ENCODE data around the gene CNOT10.
"Not testable (repeated sequence)": the region's sequence is repeated elsewhere in the genome, so short reads cannot be mapped to it uniquely, and the experiment has no call there.

CNOT10 gene

GRCh38 chr3:32686713-32687112, 1.7 kb downstream of the CNOT10 start:
- DNase-seq (ENCODE audit: low read depth in 2 of 2), result no peak

- no peak for DNase-seq (ENCODE audit: low read depth in 2 of 2)
Measured at GRCh38 chr3:32691847-32692246, 6.9 kb downstream of the CNOT10 start.

GRCh38 chr3:32696523-32696922, 11.5 kb downstream of the CNOT10 start:
- no peak for DNase-seq (ENCODE audit: low read depth in 2 of 2)

GRCh38 chr3:32698506-32698905, 13.5 kb downstream of the CNOT10 start:
- DNase-seq (ENCODE audit: low read depth in 2 of 2), result no peak

GRCh38 chr3:32699429-32699828, 14.4 kb downstream of the CNOT10 start:
- DNase-seq (ENCODE audit: low read depth in 2 of 2), result no peak

GRCh38 chr3:32700244-32700643, 15.3 kb downstream of the CNOT10 start:
- no peak for DNase-seq (ENCODE audit: low read depth in 2 of 2)

GRCh38 chr3:32703491-32703972, 18.5 kb downstream of the CNOT10 start:
- no peak for DNase-seq (ENCODE audit: low read depth in 2 of 2)

GRCh38 chr3:32705232-32705631, 20.2 kb downstream of the CNOT10 start:
- no peak for DNase-seq (ENCODE audit: low read depth in 2 of 2)

GRCh38 chr3:32706348-32707025, 21.5 kb downstream of the CNOT10 start:
- DNase-seq (ENCODE audit: low read depth in 2 of 2), result no peak

GRCh38 chr3:32707026-32707370, 22.0 kb downstream of the CNOT10 start:
- DNase-seq (ENCODE audit: low read depth in 2 of 2), result no peak

- DNase-seq (ENCODE audit: low read depth in 2 of 2), result no peak
Measured at GRCh38 chr3:32708672-32709283, 23.8 kb downstream of the CNOT10 start.

- no peak for DNase-seq (ENCODE audit: low read depth in 2 of 2)
Measured at GRCh38 chr3:32709346-32709745, 24.4 kb downstream of the CNOT10 start.

GRCh38 chr3:32712506-32713055, 27.6 kb downstream of the CNOT10 start:
- DNase-seq (ENCODE audit: low read depth in 2 of 2), result no peak

- no peak for DNase-seq (ENCODE audit: low read depth in 2 of 2)
Measured at GRCh38 chr3:32713181-32713580, 28.2 kb downstream of the CNOT10 start.

- no peak for DNase-seq (ENCODE audit: low read depth in 2 of 2)
Measured at GRCh38 chr3:32719335-32719734, 34.3 kb downstream of the CNOT10 start.

- DNase-seq (ENCODE audit: low read depth in 2 of 2), result no peak
Measured at GRCh38 chr3:32719931-32720330, 34.9 kb downstream of the CNOT10 start.

- DNase-seq (ENCODE audit: low read depth in 2 of 2), result no peak
Measured at GRCh38 chr3:32725721-32726120, 40.7 kb downstream of the CNOT10 start.

GRCh38 chr3:32733631-32734229, 48.7 kb downstream of the CNOT10 start:
- no peak for DNase-seq (ENCODE audit: low read depth in 2 of 2)

- DNase-seq (ENCODE audit: low read depth in 2 of 2), result no peak
Measured at GRCh38 chr3:32734756-32735155, 49.8 kb downstream of the CNOT10 start.

- not testable (repeated sequence) for DNase-seq (ENCODE audit: low read depth in 2 of 2)
Measured at GRCh38 chr3:32743470-32743869, 58.5 kb downstream of the CNOT10 start.

GRCh38 chr3:32743934-32744333, 58.9 kb downstream of the CNOT10 start:
- DNase-seq (ENCODE audit: low read depth in 2 of 2), result no peak

- no peak for DNase-seq (ENCODE audit: low read depth in 2 of 2)
Measured at GRCh38 chr3:32751377-32751776, 66.4 kb downstream of the CNOT10 start.

GRCh38 chr3:32755761-32756160, 70.8 kb downstream of the CNOT10 start:
- no peak for DNase-seq (ENCODE audit: low read depth in 2 of 2)

Data from fibroblast of skin of left biceps (primary cell).